ENCODE data around the gene FANCF.

GRCh38 chr11:22657101-22657694, 31.6 kb upstream of the FANCF start:
- TF ChIP-seq CTCF (IDR thresholded peaks at IDR 0.05; ENCODE audit: borderline replicate concordance, extremely low read depth, low read length, poor library complexity, severe bottlenecking), result no peak
- no peak for TF ChIP-seq EZH2 (IDR thresholded peaks at IDR 0.05; ENCODE audit: borderline replicate concordance, low read depth, low read length, severe bottlenecking)
